Mesothelial cell of epicardium (in vitro differentiated cells): ENCODE measurements around the gene PRKAR1B. TPM values are rescaled to one million over a fixed set of nuclear protein-coding genes. Genes with fewer than 3 reads are reported as not detected.

Experiments
- DNase-seq, 2 experiments: peaks; one replicate each; pipeline ENCODE4 v3.0.0; 2021; ENCODE audit warnings: low spot score in 2 of 2; ENCODE audit not compliant: unreplicated experiment in 2 of 2
- H3K27ac Mint-ChIP-seq: 2 replicates; pipeline ENCODE4 v1.8.0; 2021; ENCODE audit warnings: mixed read lengths
- H3K27me3 Mint-ChIP-seq: 2 replicates; pipeline ENCODE4 v1.8.0; 2021; ENCODE audit warnings: low read depth, mixed read lengths
- H3K36me3 Mint-ChIP-seq: 2 replicates; pipeline ENCODE4 v1.8.0; 2021; ENCODE audit warnings: mixed read lengths
- H3K4me1 Mint-ChIP-seq: 2 replicates; pipeline ENCODE4 v1.8.0; 2021; ENCODE audit warnings: mixed read lengths
- H3K4me3 Mint-ChIP-seq: 2 replicates; pipeline ENCODE4 v1.8.0; 2021; ENCODE audit warnings: mild to moderate bottlenecking, moderate library complexity, mixed read lengths
- H3K9me3 Mint-ChIP-seq: 2 replicates; pipeline ENCODE4 v1.8.0; 2021; ENCODE audit warnings: mixed read lengths
- CTCF ChIP-seq: fragments of 200-600 bp; sonication (generic); IDR thresholded peaks from one replicate; pipeline ENCODE4 v1.5.0; 2021; ENCODE audit warnings: antibody characterized with exemption; ENCODE audit not compliant: unreplicated experiment
- total RNA-seq: library from RNA; stranded (reverse); gene quantifications from 3 replicates; pipeline ENCODE4 v1.2.1, GENCODE V29; 2021

Gene PRKAR1B
- total RNA-seq, 1 donor from 2014 or later: 50.6 TPM

GRCh38 chr7:751826-752225 lies 24.7 kb upstream of the PRKAR1B start:
- no peak overlapping the region for H3K27ac Mint-ChIP-seq
- peaks cover 4% of the 10 kb centered on the region for H3K4me1 Mint-ChIP-seq
- no peaks in the 10 kb centered on the region for H3K27me3 Mint-ChIP-seq
- no peaks in the 10 kb centered on the region for H3K9me3 Mint-ChIP-seq
- DNase-seq: no peak
- no peak for TF ChIP-seq CTCF
- H3K4me3 Mint-ChIP-seq: no peak overlapping the region
- H3K36me3 Mint-ChIP-seq: peaks cover 22% of the 10 kb centered on the region

GRCh38 chr7:750111-750905 lies 23.2 kb upstream of the PRKAR1B start:
- no peak for TF ChIP-seq CTCF
- no peak for DNase-seq
- H3K9me3 Mint-ChIP-seq: no peaks in the 10 kb centered on the region
- no peak overlapping the region for H3K4me3 Mint-ChIP-seq
- H3K27ac Mint-ChIP-seq: no peak overlapping the region
- H3K36me3 Mint-ChIP-seq: peaks cover 24% of the 10 kb centered on the region
- peaks cover 4% of the 10 kb centered on the region for H3K4me1 Mint-ChIP-seq
- no peaks in the 10 kb centered on the region for H3K27me3 Mint-ChIP-seq

- Mint-ChIP-seq H3K27me3 (no peaks in the 10 kb centered on the region), H3K4me1 (peaks cover 4% of the 10 kb centered on the region), H3K9me3 (no peaks in the 10 kb centered on the region), H3K36me3 (peaks cover 23% of the 10 kb centered on the region), H3K4me3 (no peak overlapping the region), H3K27ac (no peak overlapping the region)
- no peak for TF ChIP-seq CTCF
- no peak for DNase-seq
These were observed 22.1 kb upstream of the PRKAR1B start for GRCh38 chr7:749140-749551.

- H3K9me3 Mint-ChIP-seq: no peaks in the 10 kb centered on the region
- H3K36me3 Mint-ChIP-seq: peaks cover 23% of the 10 kb centered on the region
- H3K27ac Mint-ChIP-seq: no peak overlapping the region
- H3K27me3 Mint-ChIP-seq: no peaks in the 10 kb centered on the region
- no peak overlapping the region for H3K4me3 Mint-ChIP-seq
- DNase-seq: no peak
- H3K4me1 Mint-ChIP-seq: peaks cover 4% of the 10 kb centered on the region
- no peak for TF ChIP-seq CTCF
These were observed 21.4 kb upstream of the PRKAR1B start for GRCh38 chr7:748446-748845.

GRCh38 chr7:747186-747585 lies 20.1 kb upstream of the PRKAR1B start:
- peaks cover 4% of the 10 kb centered on the region for H3K4me1 Mint-ChIP-seq
- no peak for DNase-seq
- H3K27me3 Mint-ChIP-seq: no peaks in the 10 kb centered on the region
- H3K27ac Mint-ChIP-seq: no peak overlapping the region
- H3K36me3 Mint-ChIP-seq: peaks cover 22% of the 10 kb centered on the region
- no peaks in the 10 kb centered on the region for H3K9me3 Mint-ChIP-seq
- H3K4me3 Mint-ChIP-seq: no peak overlapping the region
- TF ChIP-seq CTCF: no peak
